Lung (tissue), 12 donors: ENCODE data around the gene ARL13A. TPM values are rescaled to one million over a fixed set of nuclear protein-coding genes. Genes with fewer than 3 reads are reported as not detected.

Experiments used
- ATAC-seq: fragments of 200-7000 bp; cut with Tn5 transposase; one replicate; pipeline ENCODE4 v1.9.1; 2020; ENCODE audit warnings: moderate number of reproducible peaks; ENCODE audit not compliant: insufficient read depth, low FRiP score
- DNase-seq, 3 donors: peaks; one replicate each; pipeline ENCODE4 v3.0.0-alpha.2; 2013 to 2017
- H3K27ac ChIP-seq, 2 donors: one replicate each; pipeline ENCODE4 v1.5.1; 2013; ENCODE audit warnings: mild to moderate bottlenecking in 2 of 2, moderate library complexity in 2 of 2, control low read depth in 1 of 2, inconsistent platforms in 1 of 2, low read depth in 1 of 2, low read length in 1 of 2
- H3K27me3 ChIP-seq, 3 donors: one replicate each; pipeline ENCODE4 v1.5.1; 2013; ENCODE audit warnings: low read length in 2 of 3; ENCODE audit not compliant: control insufficient read depth in 3 of 3, insufficient read depth in 3 of 3
- H3K36me3 ChIP-seq, 4 donors: one replicate each; pipeline ENCODE4 v1.5.1; 2013; ENCODE audit warnings: low read length in 4 of 4, mild to moderate bottlenecking in 1 of 4, moderate library complexity in 1 of 4; ENCODE audit not compliant: control insufficient read depth in 4 of 4, insufficient read depth in 4 of 4
- H3K4me1 ChIP-seq, 5 donors: one replicate each; pipeline ENCODE4 v1.5.1; 2013; ENCODE audit warnings: low read length in 5 of 5, mild to moderate bottlenecking in 2 of 5, moderate library complexity in 1 of 5; ENCODE audit not compliant: control insufficient read depth in 5 of 5, insufficient read depth in 5 of 5
- H3K4me3 ChIP-seq: one replicate; pipeline ENCODE4 v1.5.1; 2013; ENCODE audit warnings: mild to moderate bottlenecking, control low read depth, moderate library complexity
- H3K9ac ChIP-seq, 2 donors: one replicate each; pipeline ENCODE4 v1.5.1; 2013; ENCODE audit warnings: low read length in 2 of 2, control low read depth in 1 of 2; ENCODE audit not compliant: insufficient read depth in 1 of 2
- H3K9me3 ChIP-seq, 4 donors: one replicate each; pipeline ENCODE4 v1.5.1; 2013; ENCODE audit warnings: low read length in 3 of 4, mild to moderate bottlenecking in 1 of 4, moderate library complexity in 1 of 4; ENCODE audit not compliant: control insufficient read depth in 4 of 4, insufficient read depth in 3 of 4
- WGBS, 2 donors: extraction: QIAGEN DNeasy Blood & Tissue Kit; methylation state at CpG; one replicate each; pipeline ENCODE4 v1.1.7; 2013; 5-methylcytosine and 5-hydroxymethylcytosine counted together
- polyA plus RNA-seq, 2 donors: library from polyadenylated mRNA; stranded (reverse); fragments of 200-250 nt; gene quantifications; one replicate each; pipeline ENCODE4 v1.2.1, GENCODE V29; 2013
- total RNA-seq, 2 donors: library from RNA; depleted of rRNA in 1 of 2; stranded (reverse); fragments of >200 nt in 1 of 2; gene quantifications; one replicate each; pipeline ENCODE4 v1.2.1, GENCODE V29; 2014 to 2021
- TF ChIP-seq, protein P1 (sequence below): IDR thresholded peaks from 2 replicates; pipeline ENCODE4 v1.5.1; 2012; ENCODE audit warnings: mild to moderate bottlenecking; ENCODE audit errors: control extremely low read depth, extremely low read depth
- donor health status: control.
- donor health status: control.
- donor health status: Bipolar disorder and iron deficiency.
- donor health status: healthy.
- donor health status: DM: yes; HTN: yes; CAD: no.

The ARL13A gene
- total and polyA plus RNA-seq, 4 donors, result not detected

DNA sequence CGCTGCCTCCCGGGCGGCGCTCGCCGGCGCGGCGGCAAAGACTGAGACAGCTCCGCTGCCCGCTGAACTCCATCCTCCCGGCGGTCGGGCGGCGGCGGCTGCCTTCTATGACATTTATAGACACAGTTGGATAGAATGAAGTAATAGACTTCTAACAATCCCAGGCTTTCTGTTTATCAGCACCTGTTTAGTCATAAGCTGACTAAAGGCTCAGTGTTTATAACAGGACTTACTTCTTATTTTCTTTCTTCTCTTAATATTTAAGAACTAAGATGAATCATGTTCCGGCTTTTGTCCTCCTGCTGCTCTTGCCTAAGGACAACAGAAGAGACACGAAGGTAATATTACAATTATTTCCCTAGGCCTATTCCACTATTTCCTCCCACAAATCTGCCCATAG, 3.9 kb downstream of the ARL13A start:
- no peak overlapping the region for H3K4me3 ChIP-seq
- H3K9ac ChIP-seq, result no peak overlapping the region
- H3K9me3 ChIP-seq, result no peaks in the 10 kb centered on the region
- H3K36me3 ChIP-seq, result no peaks in the 10 kb centered on the region
- ATAC-seq (no peak), DNase-seq (no peak)
- WGBS, 2 donors, result 94 to 96% methylated on average over 9 to 12 of the region's 19 CpGs
- H3K4me1 ChIP-seq, result no peaks in the 10 kb centered on the region
- no peak overlapping the region for H3K27ac ChIP-seq
- TF ChIP-seq, protein P1, sequence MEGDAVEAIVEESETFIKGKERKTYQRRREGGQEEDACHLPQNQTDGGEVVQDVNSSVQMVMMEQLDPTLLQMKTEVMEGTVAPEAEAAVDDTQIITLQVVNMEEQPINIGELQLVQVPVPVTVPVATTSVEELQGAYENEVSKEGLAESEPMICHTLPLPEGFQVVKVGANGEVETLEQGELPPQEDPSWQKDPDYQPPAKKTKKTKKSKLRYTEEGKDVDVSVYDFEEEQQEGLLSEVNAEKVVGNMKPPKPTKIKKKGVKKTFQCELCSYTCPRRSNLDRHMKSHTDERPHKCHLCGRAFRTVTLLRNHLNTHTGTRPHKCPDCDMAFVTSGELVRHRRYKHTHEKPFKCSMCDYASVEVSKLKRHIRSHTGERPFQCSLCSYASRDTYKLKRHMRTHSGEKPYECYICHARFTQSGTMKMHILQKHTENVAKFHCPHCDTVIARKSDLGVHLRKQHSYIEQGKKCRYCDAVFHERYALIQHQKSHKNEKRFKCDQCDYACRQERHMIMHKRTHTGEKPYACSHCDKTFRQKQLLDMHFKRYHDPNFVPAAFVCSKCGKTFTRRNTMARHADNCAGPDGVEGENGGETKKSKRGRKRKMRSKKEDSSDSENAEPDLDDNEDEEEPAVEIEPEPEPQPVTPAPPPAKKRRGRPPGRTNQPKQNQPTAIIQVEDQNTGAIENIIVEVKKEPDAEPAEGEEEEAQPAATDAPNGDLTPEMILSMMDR, result no peak
- no peaks in the 10 kb centered on the region for H3K27me3 ChIP-seq

DNA sequence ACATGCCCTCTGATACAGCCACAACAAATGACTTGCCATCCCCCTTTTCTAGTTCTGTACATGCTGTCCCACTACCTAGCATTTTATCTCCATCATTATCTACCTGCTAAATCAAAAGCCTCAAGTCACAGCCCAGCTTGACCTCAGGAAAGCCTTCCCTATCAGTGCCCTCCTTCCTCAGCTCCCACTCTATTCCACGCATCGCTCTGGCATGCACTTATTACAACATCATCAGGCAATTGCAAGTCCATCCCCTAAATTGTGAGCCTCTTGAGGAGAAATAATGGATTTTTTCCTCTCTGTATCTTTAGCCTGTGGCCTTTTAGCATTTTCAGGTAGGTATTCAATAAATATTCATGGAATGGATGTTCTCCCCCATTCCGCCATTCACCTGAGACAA, 5.7 kb downstream of the ARL13A start:
- WGBS, 2 donors, result 95 to 97% methylated on average over 3 of the region's 3 CpGs
- TF ChIP-seq, protein P1, result no peak
- H3K27me3 ChIP-seq, result no peaks in the 10 kb centered on the region
- H3K9ac ChIP-seq, result no peak overlapping the region
- H3K27ac ChIP-seq, result no peak overlapping the region
- H3K4me1 ChIP-seq, result no peaks in the 10 kb centered on the region
- H3K9me3 ChIP-seq, result peaks cover 0 to 2% (median 0%) of the 10 kb centered on the region in 4 donors
- DNase-seq, result no peak
- no peaks in the 10 kb centered on the region for H3K36me3 ChIP-seq
- H3K4me3 ChIP-seq, result no peak overlapping the region
- no peak for ATAC-seq

DNA sequence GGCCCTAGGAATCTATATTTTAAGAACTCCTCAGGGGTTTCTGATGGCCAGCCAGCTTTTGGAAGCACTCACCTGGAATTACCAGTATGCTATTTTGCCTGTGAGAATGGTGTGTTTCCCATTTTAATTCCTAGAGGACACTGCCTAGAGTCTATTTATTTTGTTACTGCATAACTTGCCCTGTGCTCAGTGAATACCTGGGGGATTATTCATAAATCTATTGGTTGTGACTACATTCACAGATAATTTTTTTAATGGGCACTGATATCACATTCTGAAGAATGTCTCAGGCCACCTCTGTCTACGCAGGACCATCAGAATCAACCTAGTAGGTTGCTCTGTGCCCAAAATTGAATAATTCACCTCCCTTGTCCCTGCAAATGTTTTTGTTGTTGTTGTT, 6.7 kb downstream of the ARL13A start:
- ATAC-seq, result no peak
- no peak overlapping the region for H3K9ac ChIP-seq
- DNase-seq, result no peak
- no peak overlapping the region for H3K4me3 ChIP-seq
- peaks cover 0 to 2% (median 0%) of the 10 kb centered on the region in 4 donors for H3K9me3 ChIP-seq
- no peaks in the 10 kb centered on the region for H3K36me3 ChIP-seq
- H3K4me1 ChIP-seq, result no peaks in the 10 kb centered on the region
- H3K27ac ChIP-seq, result no peak overlapping the region
- no peaks in the 10 kb centered on the region for H3K27me3 ChIP-seq
- 85 to 100% methylated on average over 1 of the region's 1 CpG for WGBS, 2 donors
- TF ChIP-seq, protein P1, result no peak
